ENCODE data around the gene APIP. TPM values are rescaled to one million over a fixed set of nuclear protein-coding genes. Genes with fewer than 3 reads are reported as not detected.

The APIP gene
- total RNA-seq, 2 experiments from 2014 or later: 43.6 to 43.7 TPM

DNA sequence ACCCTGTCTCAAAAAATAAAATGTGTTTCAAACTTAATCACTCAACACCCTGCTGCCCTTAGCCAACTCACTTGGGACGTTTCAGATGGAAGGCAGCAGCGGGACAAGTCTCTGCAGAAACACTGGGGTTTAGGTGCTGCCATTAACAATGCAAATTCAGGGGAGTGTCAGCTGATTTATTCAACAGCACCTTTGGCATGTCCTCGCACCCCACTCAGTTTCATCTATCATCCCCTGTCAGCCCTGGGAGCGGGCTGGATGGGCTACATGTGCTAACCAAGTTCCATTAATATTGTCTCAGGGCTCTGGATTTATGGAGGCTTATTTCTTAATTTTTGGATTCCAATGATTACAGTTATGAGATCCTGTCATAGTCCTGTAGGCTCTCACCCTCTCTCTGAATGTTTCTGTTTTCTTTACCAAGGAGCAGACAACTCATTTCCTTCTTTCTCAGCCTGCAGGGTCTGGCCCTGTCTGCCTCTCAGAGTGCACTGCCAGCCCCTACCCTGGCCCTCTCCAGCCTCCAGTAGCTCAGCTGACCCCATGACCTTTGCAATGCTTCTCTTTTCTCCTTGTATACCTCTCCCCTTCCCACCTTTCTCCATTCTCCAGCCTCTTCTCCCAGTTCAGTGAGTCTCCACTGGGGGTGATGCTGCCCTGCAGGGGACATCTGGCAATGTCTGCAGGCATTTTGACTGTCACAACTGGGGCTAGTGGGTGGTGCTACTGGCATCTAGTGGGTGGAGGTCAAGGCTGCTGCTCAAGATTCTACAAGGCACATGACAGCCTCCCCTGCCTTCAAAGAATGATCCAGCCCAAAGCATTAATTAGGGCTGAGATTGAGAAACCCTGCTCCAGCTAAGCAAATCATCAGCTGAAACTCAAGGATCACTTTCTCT is 79.0 kb downstream of the APIP start:
- CTCF ChIA-PET: interaction anchor here (0.9 kb wide), 1 partner anchor 250 kb away, joined by 3 read pairs; no protein-coding TSS in a partner anchor
- POLR2A ChIA-PET: no interaction called here
- H3K4me1 Mint-ChIP-seq: no peaks in the 10 kb centered on the region

DNA sequence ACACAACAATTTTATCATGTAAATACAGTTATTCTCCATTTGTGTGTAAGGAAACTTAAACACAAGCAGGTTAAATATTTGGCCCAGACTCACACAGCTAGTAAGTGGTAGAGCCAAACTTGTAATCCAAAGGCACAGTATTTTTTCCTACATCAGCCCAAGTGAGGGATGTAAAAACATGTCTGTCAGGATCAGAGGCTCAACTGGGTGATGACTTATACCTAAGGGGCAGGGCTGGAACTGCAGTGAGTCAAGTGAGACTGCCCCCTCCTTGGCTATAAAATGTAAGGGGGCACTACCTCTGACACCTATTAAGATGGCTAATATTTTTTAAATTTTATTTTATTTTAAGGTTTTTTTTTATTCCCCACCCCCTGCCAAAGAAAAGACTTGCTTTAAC is 82.6 kb downstream of the APIP start:
- Mint-ChIP-seq H3K27ac (no peak overlapping the region), H3K9me3 (ENCODE audit: low read depth) (no peaks in the 10 kb centered on the region), H3K27me3 (peaks cover 12% of the 10 kb centered on the region), H3K4me3 (no peak overlapping the region), H3K36me3 (ENCODE audit: low read depth) (no peaks in the 10 kb centered on the region), H3K4me1 (no peaks in the 10 kb centered on the region)
- ATAC-seq (no peak), DNase-seq (no peak)
- POLR2A ChIA-PET: no interaction called here
- intact Hi-C loops (cut with DNase I, micrococcal nuclease): no loop called here
- CTCF ChIA-PET: interaction anchor here (1.1 to 1.6 kb wide), 3 partner anchors 9 to 59 kb away, joined by 3 to 6 read pairs (median 5); no protein-coding TSS in a partner anchor

More for the DNA sequence above, 79.0 kb downstream of the APIP start:
- intact Hi-C loops (cut with DNase I, micrococcal nuclease): no loop called here
- ATAC-seq (no peak), DNase-seq (no peak)
- Mint-ChIP-seq H3K36me3 (ENCODE audit: low read depth) (no peaks in the 10 kb centered on the region), H3K9me3 (ENCODE audit: low read depth) (no peaks in the 10 kb centered on the region), H3K27me3 (peaks cover 12% of the 10 kb centered on the region), H3K4me3 (no peak overlapping the region), H3K27ac (no peak overlapping the region)

Small RNA genes lying within 50 kb of the gene (microRNA-seq; reads per million reads assigned to microRNA genes)
- 5.3 reads per million, percentile 16 among the genes with 10 or more reads in this experiment for gene MIR1343 (ENCODE audit: borderline replicate concordance)

Other genes starting within 250 kb of the APIP start
- gene PDHX, start 239 bp upstream of the APIP start, total RNA-seq: 10 to 100 TPM; 29.8 to 46.2 TPM
- gene CD44, start 222.8 kb upstream of the APIP start, total RNA-seq: 100 to 1,000 TPM; 357 to 435 TPM